ENCODE results near the gene ADGRA1.

GRCh38 chr10:133100186-133100585 lies 12.5 kb downstream of the ADGRA1 start:
- no peak for TF ChIP-seq POLR2AphosphoS5 (IDR thresholded peaks at IDR 0.05; ENCODE audit: low read depth, low read length)
- no peak for TF ChIP-seq POLR2A (IDR thresholded peaks at IDR 0.05; ENCODE audit: low read depth, low read length)
- no peak for TF ChIP-seq TAF1 (IDR thresholded peaks at IDR 0.05; ENCODE audit: low read depth, low read length)
- no peak for TF ChIP-seq POU2F2 (IDR thresholded peaks at IDR 0.05; ENCODE audit: low read depth, low read length)
